T-helper 2 cell treated with Interferon-gamma antibody and Interleukin-4, amounts not matched to agents 100 ng/mL and 5 ng/mL, for 36 hours (primary cell): Measurements from ENCODE around the gene GGTLC2. TPM values are rescaled to one million over a fixed set of nuclear protein-coding genes. Genes with fewer than 3 reads are reported as not detected.

Experiments used
- intact Hi-C: fragments of 100-400 bp; cut with micrococcal nuclease; formaldehyde crosslinking; loops from one replicate; pipeline ENCODE4 v1.15.1; 2023
- total RNA-seq: library from RNA; stranded (reverse); gene quantifications from 2 replicates; pipeline ENCODE4 v1.2.3, GENCODE V29; 2022

The GGTLC2 gene
- total RNA-seq, 1 donor from 2014 or later: not detected

DNA sequence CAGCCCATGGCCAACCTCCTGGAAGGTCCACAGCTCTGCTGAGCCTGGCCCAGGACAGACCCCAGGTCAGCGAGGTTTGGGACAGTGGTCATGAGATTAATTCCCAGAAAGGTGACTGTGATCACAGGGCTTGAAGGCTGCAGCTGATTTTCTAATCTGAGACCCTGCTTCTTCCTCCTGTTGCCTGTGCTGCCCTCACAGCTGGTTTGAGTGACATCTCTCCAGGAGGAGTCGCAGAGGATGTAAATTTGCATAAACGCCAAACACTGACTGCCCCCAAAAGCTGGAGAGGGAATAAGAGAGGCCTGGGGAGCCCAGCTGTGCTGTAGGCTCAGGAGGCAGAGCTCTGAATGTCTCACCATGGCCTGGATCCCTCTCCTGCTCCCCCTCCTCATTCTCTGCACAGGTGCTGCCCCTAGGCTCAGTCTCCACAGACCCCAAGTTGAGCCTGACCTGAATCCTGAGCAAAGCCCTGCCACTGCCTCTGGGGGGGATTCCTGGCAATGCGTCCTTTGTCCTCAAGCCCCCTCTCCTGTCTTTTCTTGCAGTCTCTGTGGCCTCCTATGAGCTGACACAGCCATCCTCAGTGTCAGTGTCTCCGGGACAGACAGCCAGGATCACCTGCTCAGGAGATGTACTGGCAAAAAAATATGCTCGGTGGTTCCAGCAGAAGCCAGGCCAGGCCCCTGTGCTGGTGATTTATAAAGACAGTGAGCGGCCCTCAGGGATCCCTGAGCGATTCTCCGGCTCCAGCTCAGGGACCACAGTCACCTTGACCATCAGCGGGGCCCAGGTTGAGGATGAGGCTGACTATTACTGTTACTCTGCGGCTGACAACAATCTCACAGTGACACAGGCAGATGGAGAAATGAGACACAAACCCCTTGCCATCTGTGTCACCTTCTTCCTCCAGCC, 23.8 kb downstream of the GGTLC2 start:
- intact Hi-C loops: no loop called here

DNA sequence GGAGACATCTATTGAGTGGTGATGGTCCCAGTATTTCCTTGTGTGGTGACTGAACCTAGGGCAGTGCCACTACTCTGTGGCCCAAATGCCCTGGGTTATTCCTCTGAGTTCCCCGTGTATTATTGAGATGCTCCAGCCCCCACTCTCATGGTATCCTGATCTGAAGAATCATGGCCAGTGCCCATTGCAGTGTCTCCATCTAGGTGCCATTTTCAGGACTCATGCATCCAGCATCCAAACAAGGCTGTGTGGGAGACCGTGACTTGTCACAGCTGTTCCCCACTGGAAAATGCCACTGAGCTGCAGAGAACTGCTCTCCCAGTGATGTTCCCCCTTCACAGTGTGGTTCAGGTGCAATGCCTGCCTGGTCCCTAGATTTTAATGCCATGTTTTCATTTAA, 24.7 kb downstream of the GGTLC2 start:
- intact Hi-C loops: no loop called here

GRCh38 chr22:22670076-22670795, 25.8 kb downstream of the GGTLC2 start:
- intact Hi-C loops: no loop called here

GRCh38 chr22:22671506-22671905, 27.1 kb downstream of the GGTLC2 start:
- intact Hi-C loops: no loop called here

DNA sequence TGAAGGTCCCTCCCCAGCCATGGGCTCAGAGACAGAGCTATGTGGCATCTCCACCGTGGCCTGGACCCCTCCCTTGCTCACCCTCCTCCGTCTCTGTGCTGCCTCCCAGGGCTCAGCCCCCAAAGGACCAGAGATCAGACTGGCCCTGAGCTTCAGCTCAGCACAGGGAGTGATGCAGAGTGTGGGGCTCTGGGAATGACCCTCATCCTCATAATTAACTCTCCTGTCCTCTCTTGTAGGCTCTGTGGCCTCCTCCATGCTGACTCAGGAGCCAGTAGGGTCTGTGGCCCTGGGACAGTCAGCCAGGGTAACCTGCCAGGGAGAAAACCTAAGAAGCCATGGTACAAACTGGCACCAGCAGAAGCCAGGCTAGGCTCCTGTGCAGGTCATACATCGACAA, 28.7 kb downstream of the GGTLC2 start:
- intact Hi-C loops: no loop called here

- intact Hi-C loops: no loop called here
Measured at GRCh38 chr22:22673628-22674027, 29.2 kb downstream of the GGTLC2 start.

DNA sequence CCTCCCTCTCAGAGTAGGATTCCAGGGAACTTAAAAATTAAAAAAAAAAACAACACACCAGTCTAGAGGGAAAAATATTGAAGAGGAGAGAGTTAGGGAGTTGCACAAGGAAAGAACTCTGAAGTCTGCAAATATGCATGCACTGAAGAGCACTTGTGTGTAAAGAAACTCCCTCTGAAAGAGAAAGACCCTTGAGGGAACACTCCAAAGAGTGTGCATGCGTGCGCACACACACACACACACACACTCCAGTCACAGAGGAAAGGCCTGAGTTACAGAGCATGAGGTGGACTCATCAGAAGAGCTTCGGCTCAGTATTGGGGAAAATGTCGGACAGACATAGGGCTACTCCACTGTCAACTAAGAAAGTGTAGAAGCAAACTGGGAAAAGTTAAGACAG, 30.1 kb downstream of the GGTLC2 start:
- intact Hi-C loops: no loop called here

- intact Hi-C loops: no loop called here
Measured at GRCh38 chr22:22678970-22679369, 34.6 kb downstream of the GGTLC2 start.

DNA sequence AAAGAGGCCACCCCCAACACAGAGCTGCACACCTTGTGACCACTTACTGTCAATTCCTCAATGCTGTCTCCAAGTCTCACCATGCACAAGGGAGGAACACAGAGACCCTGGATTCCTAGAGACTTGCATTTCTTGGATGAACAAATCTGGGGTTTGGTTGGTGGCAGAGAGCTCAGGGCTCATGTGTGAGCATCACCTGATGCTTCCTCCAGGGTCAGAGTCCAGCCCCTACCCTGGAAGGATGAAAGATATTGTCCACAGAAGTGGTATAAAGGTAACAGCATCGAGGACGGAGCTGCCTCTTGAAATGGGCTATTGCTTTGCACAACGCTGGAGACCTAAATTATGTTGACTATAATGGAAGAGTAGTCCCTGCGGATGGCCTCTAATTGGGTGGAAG, 36.0 kb downstream of the GGTLC2 start:
- intact Hi-C loops: no loop called here

GRCh38 chr22:22681221-22681739, 36.9 kb downstream of the GGTLC2 start:
- intact Hi-C loops: no loop called here

- intact Hi-C loops: no loop called here
Measured at GRCh38 chr22:22682196-22682595, 37.8 kb downstream of the GGTLC2 start.

- intact Hi-C loops: no loop called here
Measured at GRCh38 chr22:22682807-22683667, 38.6 kb downstream of the GGTLC2 start.

DNA sequence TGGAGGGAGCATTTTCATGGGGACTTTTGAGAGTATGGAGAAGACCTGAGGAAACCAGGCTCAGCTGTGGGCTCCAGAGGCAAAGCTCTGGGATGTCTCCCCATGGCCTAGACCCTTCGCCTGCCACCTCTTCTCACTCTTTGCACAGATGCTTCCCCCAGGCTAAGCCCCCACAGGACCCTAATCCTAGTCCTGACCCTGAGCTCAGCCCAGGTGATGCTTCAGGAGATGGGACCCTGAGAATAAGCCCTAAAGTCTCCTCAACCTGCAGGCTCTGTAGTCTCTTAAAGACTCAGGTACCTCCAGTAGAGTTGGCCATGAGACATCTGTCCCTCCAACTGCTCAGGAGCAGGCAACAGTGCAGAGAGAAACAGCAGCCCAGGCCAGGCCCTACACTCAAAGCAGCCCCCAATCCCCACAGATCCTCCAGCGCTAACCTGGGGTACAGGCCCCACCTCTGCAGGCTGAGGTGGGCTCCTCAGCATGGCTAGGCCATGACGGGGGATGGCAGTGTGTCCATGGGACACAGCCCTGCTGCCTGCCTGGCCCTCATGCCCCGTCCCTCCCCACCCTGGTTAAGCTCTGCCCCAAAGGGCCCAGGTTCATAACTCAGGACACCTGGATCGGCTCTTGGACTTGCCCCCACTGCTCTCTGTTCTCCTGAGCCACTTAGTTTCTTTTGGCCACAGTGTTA, 39.4 kb downstream of the GGTLC2 start:
- intact Hi-C loops: no loop called here

DNA sequence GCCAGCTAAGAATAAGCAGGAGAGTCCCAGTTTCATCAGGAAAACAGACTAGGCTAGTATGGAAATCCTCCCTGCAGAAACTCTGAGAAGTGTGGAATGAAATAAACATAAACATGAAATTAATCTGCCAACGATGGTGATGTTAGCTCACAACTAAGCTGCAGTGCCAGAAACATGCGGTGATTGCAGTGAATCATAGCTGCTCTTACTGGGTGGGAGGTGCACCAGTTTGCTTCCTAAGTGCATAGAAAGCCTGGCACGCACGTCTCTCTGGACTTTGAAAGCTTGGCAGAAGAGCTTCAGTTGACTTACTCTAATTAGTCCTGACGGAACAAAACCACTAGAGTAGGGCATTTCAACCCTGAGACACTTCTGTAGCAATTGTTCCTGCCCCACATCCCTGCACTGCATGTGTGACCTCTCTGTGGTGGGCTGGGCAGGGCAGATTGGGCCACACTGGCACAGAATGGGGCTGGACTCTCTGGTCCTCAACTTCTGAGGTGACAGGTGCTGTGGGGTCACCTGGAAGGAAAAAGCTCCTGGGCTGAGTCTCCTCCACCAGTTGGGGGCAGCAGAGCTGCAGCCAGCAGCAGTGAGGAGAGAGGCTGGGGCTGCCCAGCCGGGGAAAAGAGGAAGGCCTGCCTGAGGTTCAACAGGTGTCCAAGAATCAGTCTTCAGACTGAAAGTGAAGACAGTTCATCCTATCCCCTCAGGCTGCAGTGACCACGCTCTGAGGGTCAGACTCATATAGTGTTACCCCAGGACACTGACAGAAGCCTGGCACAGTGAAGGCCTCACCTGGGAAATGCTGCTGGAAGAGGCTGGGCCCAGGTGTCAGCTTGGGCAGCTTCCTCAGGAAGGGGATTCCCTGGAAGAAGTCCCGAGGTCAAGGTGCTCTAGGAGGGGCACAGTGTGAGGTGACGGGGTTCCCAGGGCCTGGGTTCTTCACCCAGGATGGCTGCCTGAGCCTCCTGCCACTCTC, 40.5 kb downstream of the GGTLC2 start:
- intact Hi-C loops: no loop called here

DNA sequence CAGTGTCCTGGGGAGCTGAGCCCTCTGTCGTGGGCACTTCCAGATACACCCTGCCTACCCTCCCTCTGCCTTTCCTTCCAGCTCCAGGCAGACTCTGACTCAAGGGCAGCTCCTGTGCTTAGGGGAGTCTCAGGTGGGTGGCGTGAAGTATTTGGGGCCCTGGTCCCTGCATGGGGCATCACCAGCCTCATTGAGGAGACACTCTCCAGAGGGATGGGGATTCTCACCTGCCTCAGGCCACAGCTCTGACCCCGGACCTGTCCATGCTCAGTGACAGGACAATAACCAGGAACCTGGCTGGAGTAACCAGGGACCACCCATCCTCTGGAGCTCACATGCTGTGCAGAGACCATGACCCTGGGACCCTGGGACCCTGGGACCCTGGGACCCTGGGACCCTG, 41.2 kb downstream of the GGTLC2 start:
- intact Hi-C loops: no loop called here

- intact Hi-C loops: loop anchor here (2.0 kb wide), 1 partner anchor 92 kb away; no protein-coding TSS in a partner anchor
Measured at GRCh38 chr22:22686202-22687115, 42.0 kb downstream of the GGTLC2 start.

GRCh38 chr22:22687638-22688500, 43.5 kb downstream of the GGTLC2 start:
- intact Hi-C loops: loop anchor here (2.0 kb wide), 1 partner anchor 93 kb away; no protein-coding TSS in a partner anchor
